ENCODE measurements around the gene PVR.
"Not testable (repeated sequence)": the region's sequence is repeated elsewhere in the genome, so short reads cannot be mapped to it uniquely, and the experiment has no call there.

The PVR gene

GRCh38 chr19:44643605-44644401 lies at the start of gene PVR:
Gene PVR, plus strand, starts transcription at chr19:44643910. Its CDS starts 187 bp downstream, at chr19:44644097.
- DNase-seq, result peak in 1 of 2 experiments; percentile 16

GRCh38 chr19:44596428-44597130 lies 47.1 kb upstream of the PVR start:
- DNase-seq, result no peak

- no peak for DNase-seq
Measured at GRCh38 chr19:44597131-44597491, 46.6 kb upstream of the PVR start.

- DNase-seq, result no peak
Measured at GRCh38 chr19:44598355-44598754, 45.4 kb upstream of the PVR start.

GRCh38 chr19:44598880-44599279 lies 44.8 kb upstream of the PVR start:
- DNase-seq, result no peak

- DNase-seq, result no peak
Measured at GRCh38 chr19:44600466-44600865, 43.2 kb upstream of the PVR start.

GRCh38 chr19:44602081-44602480 lies 41.6 kb upstream of the PVR start:
- DNase-seq, result no peak

GRCh38 chr19:44603201-44603945 lies 40.3 kb upstream of the PVR start:
- DNase-seq, result no peak

GRCh38 chr19:44604241-44604640 lies 39.5 kb upstream of the PVR start:
- no peak for DNase-seq

GRCh38 chr19:44605547-44605946 lies 38.2 kb upstream of the PVR start:
- DNase-seq, result no peak

GRCh38 chr19:44607049-44607448 lies 36.7 kb upstream of the PVR start:
- DNase-seq, result no peak

GRCh38 chr19:44607917-44608316 lies 35.8 kb upstream of the PVR start:
- DNase-seq, result no peak

- DNase-seq, result no peak
Measured at GRCh38 chr19:44608391-44608821, 35.3 kb upstream of the PVR start.

- no peak for DNase-seq
Measured at GRCh38 chr19:44609219-44609618, 34.5 kb upstream of the PVR start.

- DNase-seq, result not testable (repeated sequence)
Measured at GRCh38 chr19:44610497-44610896, 33.2 kb upstream of the PVR start.

- DNase-seq, result no peak
Measured at GRCh38 chr19:44611812-44612295, 31.9 kb upstream of the PVR start.

GRCh38 chr19:44613295-44614178 lies 30.2 kb upstream of the PVR start, which contains the start of gene IGSF23:
Gene IGSF23, plus strand, starts transcription at chr19:44613563. Its CDS starts 83 bp downstream, at chr19:44613646.
- DNase-seq, result no peak

GRCh38 chr19:44614313-44614712 lies 29.4 kb upstream of the PVR start:
- DNase-seq, result no peak

- DNase-seq, result no peak
Measured at GRCh38 chr19:44615863-44616247, 27.9 kb upstream of the PVR start.

GRCh38 chr19:44617110-44617880 lies 26.4 kb upstream of the PVR start:
- no peak for DNase-seq

GRCh38 chr19:44618640-44619357 lies 24.9 kb upstream of the PVR start:
- DNase-seq, result no peak
